GM12873 (cell line): ENCODE data around the gene NDOR1.

ENCODE experiments used
- CTCF ChIP-seq: IDR thresholded peaks from 2 replicates; pipeline ENCODE4 v1.5.1; 2012; ENCODE audit warnings: low read depth, mild to moderate bottlenecking, moderate library complexity, low read length, control low read depth; ENCODE audit not compliant: insufficient read depth; ENCODE audit errors: missing control alignments

Gene NDOR1

DNA sequence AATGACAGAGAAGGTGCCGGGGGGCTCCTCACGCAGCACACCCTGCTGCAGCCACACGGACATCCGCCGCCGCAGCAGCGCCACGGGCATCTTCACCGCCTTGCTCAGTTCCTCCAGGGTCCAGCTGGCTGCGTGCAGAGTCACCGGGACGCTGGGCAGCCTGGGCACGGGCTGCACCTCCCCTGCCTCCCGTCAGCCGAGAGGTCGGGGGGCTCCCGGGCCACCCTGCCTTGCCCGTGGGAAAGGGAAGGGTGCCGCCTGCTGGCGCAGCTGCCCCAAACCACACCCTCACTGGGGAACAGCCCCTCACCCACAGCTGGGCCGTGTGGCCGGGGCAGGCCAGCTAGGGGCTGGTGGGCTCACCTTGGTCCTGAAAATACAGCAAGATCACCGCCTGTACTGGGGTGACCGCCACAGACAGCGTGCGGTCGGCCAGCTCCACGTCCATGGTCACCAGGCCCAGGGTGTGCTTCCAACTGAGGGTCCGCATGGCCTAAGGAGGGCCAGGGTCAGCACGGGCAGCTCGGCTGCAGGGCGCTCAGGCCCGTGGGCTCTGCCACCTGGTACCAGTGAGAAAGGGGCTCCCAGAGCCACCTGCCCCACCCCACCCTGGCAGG lies 30.0 kb upstream of the NDOR1 start:
- no peak for TF ChIP-seq CTCF

- TF ChIP-seq CTCF, result peak; percentile 74
Observed at GRCh38 chr9:137176302-137177182, 29.0 kb upstream of the NDOR1 start.

DNA sequence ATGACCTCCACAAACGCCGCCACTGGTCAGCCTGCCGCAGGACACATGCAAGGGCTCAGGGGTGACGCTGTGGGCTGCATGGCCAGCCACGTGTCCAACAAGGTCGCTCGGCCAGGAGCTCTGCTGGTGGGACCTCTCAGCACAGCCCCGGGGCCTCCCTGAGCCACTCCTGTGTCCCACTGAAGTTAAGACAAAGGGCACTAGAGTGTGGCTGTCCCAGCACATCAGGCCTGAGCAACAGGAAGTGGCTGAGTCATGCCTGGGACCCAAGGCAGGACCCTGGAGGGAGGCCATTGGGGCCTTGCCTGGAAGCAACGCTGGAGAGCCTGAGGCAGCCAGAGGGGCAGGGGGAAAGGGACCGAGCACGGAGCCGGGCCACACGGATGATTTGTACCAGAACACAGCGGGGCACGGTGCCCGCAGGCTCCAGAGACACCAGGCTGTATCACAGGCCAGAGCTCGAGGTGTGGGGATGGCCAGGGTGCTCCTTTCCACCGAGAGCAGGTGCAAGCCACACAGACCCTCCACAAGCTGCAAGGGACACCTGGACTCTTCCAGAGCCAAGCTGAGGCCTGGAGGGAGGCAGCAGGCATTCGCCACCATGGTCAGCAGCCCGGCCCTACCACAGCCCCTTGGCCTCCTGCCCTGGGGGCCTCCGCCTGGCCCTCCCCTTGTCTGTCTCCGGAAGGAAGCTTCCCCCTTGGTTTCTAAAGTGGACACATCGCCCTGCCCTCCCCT lies 27.1 kb upstream of the NDOR1 start:
- no peak for TF ChIP-seq CTCF

DNA sequence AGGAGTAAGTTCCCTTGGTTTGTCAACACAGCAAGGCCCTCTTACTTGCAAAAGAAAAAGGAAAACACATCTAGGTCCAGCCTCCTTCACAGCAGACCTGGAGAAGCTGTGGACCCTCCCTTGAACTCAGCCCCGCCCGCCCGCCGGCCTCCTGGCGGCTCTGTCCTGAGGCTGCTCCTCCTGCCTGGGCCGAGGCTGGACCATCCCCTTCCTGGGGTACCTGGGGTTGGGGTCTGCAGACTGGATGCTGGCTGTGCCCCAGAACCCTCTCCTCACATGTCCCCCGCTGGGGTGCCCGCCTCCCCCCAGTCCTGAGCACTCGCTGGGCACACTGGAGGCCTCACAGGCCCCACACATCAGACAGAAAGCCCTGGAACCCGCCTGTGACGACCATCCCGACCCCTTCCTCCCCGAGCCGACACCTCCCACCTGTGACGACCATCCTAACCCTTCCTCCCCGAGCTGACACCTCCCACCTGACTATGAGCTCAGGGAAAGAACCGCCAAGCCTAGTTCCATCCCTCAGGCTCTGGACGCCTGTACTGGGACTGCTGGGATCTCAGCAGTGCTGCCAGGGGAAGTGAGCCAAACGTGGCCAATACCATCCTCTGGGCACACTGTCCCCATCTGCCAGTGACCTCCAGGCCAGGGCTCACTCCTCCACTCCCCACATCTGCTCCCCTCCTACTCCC lies 26.4 kb upstream of the NDOR1 start:
- no peak for TF ChIP-seq CTCF

- no peak for TF ChIP-seq CTCF
Observed at GRCh38 chr9:137179761-137180160, 25.7 kb upstream of the NDOR1 start.

GRCh38 chr9:137180491-137180890 lies 25.0 kb upstream of the NDOR1 start:
- TF ChIP-seq CTCF, result no peak
